DND-41 (cell line): ENCODE results near the gene ETV5.

Experiments used
- ATAC-seq: fragments of 200-7000 bp; cut with Tn5 transposase; 3 replicates; pipeline ENCODE4 v1.9.1; 2021; ENCODE audit warnings: low read depth; ENCODE audit not compliant: insufficient read depth
- DNase-seq: peaks from one replicate; pipeline ENCODE4 v3.0.0-alpha.2; 2020
- H2AFZ ChIP-seq: 2 replicates; pipeline ENCODE4 v1.6.0; 2012; ENCODE audit warnings: low read depth, low read length
- H3K27ac ChIP-seq: 2 replicates; pipeline ENCODE4 v1.5.1; 2012; ENCODE audit warnings: low read length, inconsistent platforms
- H3K27me3 ChIP-seq: fragments of 200-600 bp; sonication (generic); 2 replicates; pipeline ENCODE4 v1.6.0; 2012; ENCODE audit warnings: low read length, mild to moderate bottlenecking, inconsistent platforms; ENCODE audit not compliant: insufficient read depth, poor library complexity
- H3K36me3 ChIP-seq: 2 replicates; pipeline ENCODE4 v1.5.1; 2012; ENCODE audit warnings: low read length, inconsistent platforms; ENCODE audit not compliant: insufficient read depth
- H3K4me1 ChIP-seq: 2 replicates; pipeline ENCODE4 v1.5.1; 2012; ENCODE audit warnings: mild to moderate bottlenecking, low read length; ENCODE audit not compliant: insufficient read depth
- H3K4me2 ChIP-seq: 2 replicates; pipeline ENCODE4 v1.6.0; 2012; ENCODE audit warnings: mild to moderate bottlenecking, moderate library complexity, low read length, inconsistent platforms; ENCODE audit not compliant: insufficient read depth
- H3K4me3 ChIP-seq, 2 experiments: fragments of 200-600 bp in 1 of 2; shearing (Covaris generic) in 1 of 2; 2 replicates each; pipeline ENCODE4 v1.5.1; 2012 to 2016; ENCODE audit warnings: inconsistent platforms in 2 of 2, low read length in 2 of 2, mild to moderate bottlenecking in 2 of 2, low read depth in 1 of 2, moderate library complexity in 1 of 2
- H3K79me2 ChIP-seq: 2 replicates; pipeline ENCODE4 v1.6.0; 2012; ENCODE audit warnings: low read length, inconsistent platforms; ENCODE audit not compliant: insufficient read depth
- H3K9ac ChIP-seq: 2 replicates; pipeline ENCODE4 v1.6.0; 2012; ENCODE audit warnings: low read depth, mild to moderate bottlenecking, inconsistent platforms, low read length, moderate library complexity
- H3K9me3 ChIP-seq: 2 replicates; pipeline ENCODE4 v1.5.1; 2012; ENCODE audit warnings: low read length, moderate library complexity, mild to moderate bottlenecking, inconsistent platforms; ENCODE audit not compliant: insufficient read depth, severe bottlenecking
- H4K20me1 ChIP-seq: 2 replicates; pipeline ENCODE4 v1.6.0; 2012; ENCODE audit warnings: low read length; ENCODE audit not compliant: insufficient read depth
- CTCF ChIP-seq: IDR thresholded peaks from 2 replicates; pipeline ENCODE4 v1.5.1; 2012; ENCODE audit warnings: borderline replicate concordance, low read length, moderate library complexity, mild to moderate bottlenecking; ENCODE audit not compliant: poor library complexity, severe bottlenecking; ENCODE audit errors: extremely low read depth
- EZH2 ChIP-seq: IDR thresholded peaks from 3 replicates; pipeline ENCODE4 v1.6.1; 2012; ENCODE audit warnings: borderline replicate concordance, low read depth, mild to moderate bottlenecking, moderate library complexity, low read length, inconsistent platforms; ENCODE audit not compliant: severe bottlenecking

The ETV5 gene

GRCh38 chr3:186048119-186048518 lies 60.8 kb downstream of the ETV5 start:
- TF ChIP-seq CTCF, result no peak
- no peak for TF ChIP-seq EZH2
- Histone ChIP-seq H3K9ac (no peak overlapping the region), H3K79me2 (no peaks in the 10 kb centered on the region), H3K9me3 (no peaks in the 10 kb centered on the region), H3K4me1 (no peaks in the 10 kb centered on the region), H3K4me2 (no peak overlapping the region), H2AFZ (no peak overlapping the region), H3K27me3 (peaks cover 3% of the 10 kb centered on the region), H3K27ac (no peak overlapping the region), H3K4me3 (no peak overlapping the region), H4K20me1 (peaks cover 4% of the 10 kb centered on the region; the same call in 1 of the 2 replicates), H3K36me3 (peaks cover 42% of the 10 kb centered on the region; the same call in 1 of the 2 replicates)
- ATAC-seq (no peak), DNase-seq (no peak)

GRCh38 chr3:186046838-186047237 lies 62.1 kb downstream of the ETV5 start:
- no peak overlapping the region for H3K9ac ChIP-seq
- no peak overlapping the region for H3K4me3 ChIP-seq
- H3K36me3 ChIP-seq, result peaks cover 32% of the 10 kb centered on the region; the same call in 1 of the 2 replicates
- no peak for DNase-seq
- no peak overlapping the region for H3K27ac ChIP-seq
- TF ChIP-seq EZH2, result no peak
- no peak for TF ChIP-seq CTCF
- H3K4me1 ChIP-seq, result no peaks in the 10 kb centered on the region
- ATAC-seq, result no peak
- no peaks in the 10 kb centered on the region for H3K9me3 ChIP-seq
- peaks cover 7% of the 10 kb centered on the region for H3K27me3 ChIP-seq
- H2AFZ ChIP-seq, result no peak overlapping the region
- no peak overlapping the region for H3K4me2 ChIP-seq
- H3K79me2 ChIP-seq, result no peaks in the 10 kb centered on the region
- H4K20me1 ChIP-seq, result peaks cover 4% of the 10 kb centered on the region; the same call in 1 of the 2 replicates

DNA sequence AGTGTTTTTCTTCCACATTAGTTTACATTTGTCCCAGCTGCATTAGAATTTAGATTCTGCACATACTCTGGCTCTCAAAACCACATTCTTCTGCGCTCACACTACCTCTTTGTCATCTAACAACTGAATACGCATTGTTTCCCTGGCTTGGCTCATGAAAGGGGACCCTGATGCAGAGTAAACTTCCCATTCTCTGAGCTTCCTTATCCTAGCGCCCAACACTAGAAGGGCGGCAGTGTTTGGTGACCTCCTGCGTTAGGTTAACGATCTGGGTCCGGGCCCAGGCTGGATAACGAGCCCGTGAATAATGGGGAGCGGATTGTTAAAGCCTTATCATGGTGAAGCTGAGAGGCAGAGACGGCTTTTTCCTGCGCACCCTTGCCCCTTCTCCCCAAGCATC lies 63.9 kb downstream of the ETV5 start:
- H2AFZ ChIP-seq, result no peak overlapping the region
- no peak overlapping the region for H3K4me2 ChIP-seq
- TF ChIP-seq CTCF, result no peak
- no peak for TF ChIP-seq EZH2
- no peak overlapping the region for H3K9ac ChIP-seq
- H3K27me3 ChIP-seq, result peaks cover 7% of the 10 kb centered on the region
- peaks cover 18% of the 10 kb centered on the region; the same call in 1 of the 2 replicates for H3K36me3 ChIP-seq
- no peaks in the 10 kb centered on the region for H3K9me3 ChIP-seq
- no peaks in the 10 kb centered on the region for H3K79me2 ChIP-seq
- H3K4me3 ChIP-seq, result no peak overlapping the region
- DNase-seq (no peak), ATAC-seq (no peak)
- peaks cover 4% of the 10 kb centered on the region; the same call in 1 of the 2 replicates for H4K20me1 ChIP-seq
- H3K27ac ChIP-seq, result no peak overlapping the region
- no peaks in the 10 kb centered on the region for H3K4me1 ChIP-seq

- ATAC-seq (no peak), DNase-seq (no peak)
- Histone ChIP-seq H3K9ac (no peak overlapping the region), H3K36me3 (peaks cover 14% of the 10 kb centered on the region; the same call in 1 of the 2 replicates), H3K79me2 (no peaks in the 10 kb centered on the region), H3K27ac (no peak overlapping the region), H4K20me1 (peaks cover 4% of the 10 kb centered on the region; the same call in 1 of the 2 replicates), H3K4me2 (no peak overlapping the region), H3K4me1 (no peaks in the 10 kb centered on the region), H3K27me3 (peaks cover 7% of the 10 kb centered on the region), H3K4me3 (no peak overlapping the region), H2AFZ (no peak overlapping the region), H3K9me3 (no peaks in the 10 kb centered on the region)
- no peak for TF ChIP-seq EZH2
- TF ChIP-seq CTCF, result no peak
These were observed 64.5 kb downstream of the ETV5 start for GRCh38 chr3:186044427-186044826.
